ENCODE data around the gene MRPL37. TPM values are rescaled to one million over a fixed set of nuclear protein-coding genes. Genes with fewer than 3 reads are reported as not detected.

The MRPL37 gene
- polyA plus RNA-seq, 1 donor from 2014 or later = 56.2 TPM

DNA sequence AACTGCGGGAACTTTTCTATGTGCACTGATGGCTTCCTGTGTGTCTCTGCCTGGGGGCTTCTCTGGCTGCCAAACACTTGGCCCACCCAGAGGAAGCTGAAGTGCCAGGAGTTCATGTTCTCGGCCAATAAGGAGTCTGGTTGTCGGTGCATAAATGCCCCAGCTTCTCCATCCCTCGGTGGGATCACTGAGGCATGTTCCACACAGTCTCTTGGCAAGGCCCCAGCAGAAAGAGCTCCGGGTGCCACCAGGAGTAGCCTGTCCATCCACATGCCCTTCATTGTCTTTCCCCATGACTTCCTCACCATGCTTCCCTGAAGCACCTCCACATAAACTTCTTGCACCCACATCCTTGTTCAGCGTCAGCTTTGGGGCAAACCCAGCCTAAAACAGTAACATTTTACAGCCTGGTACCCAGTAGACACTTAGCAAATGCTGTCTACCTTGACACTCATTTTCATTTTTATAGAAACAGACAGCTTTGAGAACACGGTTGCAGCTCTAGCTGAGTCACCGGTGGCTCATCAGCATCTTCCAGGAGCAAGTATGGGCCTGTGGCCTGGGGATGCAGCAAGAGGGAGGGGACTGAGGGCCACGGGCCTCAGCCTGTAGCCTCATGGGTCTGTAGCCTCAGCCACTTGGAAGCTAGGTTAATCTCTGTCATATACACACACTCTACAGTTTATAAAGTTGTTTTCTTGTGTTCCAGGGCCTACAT lies 32.4 kb upstream of the MRPL37 start:
- Mint-ChIP-seq H3K9me3 (no peaks in the 10 kb centered on the region), H3K27ac (no peak overlapping the region), H3K27me3 (no peaks in the 10 kb centered on the region), H3K4me1 (no peaks in the 10 kb centered on the region), H3K4me3 (no peak overlapping the region), H3K36me3 (peaks cover 7% of the 10 kb centered on the region)

DNA sequence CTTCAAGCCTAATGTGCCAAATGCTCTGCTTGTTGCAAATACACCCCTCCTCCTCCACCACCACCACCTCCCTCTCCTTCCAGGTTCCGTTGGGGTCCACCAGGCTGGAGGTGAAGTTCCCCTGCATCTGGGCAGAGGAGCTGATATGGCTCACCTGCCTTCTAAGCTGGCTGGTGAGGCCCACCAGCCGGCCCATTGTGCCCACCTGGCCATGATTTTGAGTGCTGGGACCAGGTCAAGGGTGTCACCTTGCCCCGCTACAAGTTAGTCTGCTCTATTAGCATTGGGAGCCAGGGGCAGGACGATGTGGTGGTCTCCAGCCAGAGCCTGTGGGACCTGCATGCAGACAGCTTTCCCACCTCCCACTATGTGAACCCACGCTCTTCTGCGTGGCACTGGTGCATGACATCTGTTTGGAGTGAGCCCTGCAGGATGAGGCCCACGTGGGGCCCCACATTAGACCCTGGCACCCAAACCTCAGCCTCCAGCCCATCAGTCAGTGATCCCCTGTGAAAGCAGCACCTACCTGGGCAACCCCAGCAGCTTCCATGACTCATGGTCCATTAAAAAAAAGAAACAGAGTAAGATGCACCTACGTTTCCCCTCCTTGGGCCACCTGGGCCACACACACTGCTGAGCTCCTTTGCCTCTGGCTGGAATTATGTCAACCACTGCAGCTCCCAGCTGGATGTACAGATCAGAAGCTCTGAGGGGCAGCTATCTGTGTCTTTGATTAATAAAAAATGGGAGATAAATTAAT lies 31.6 kb upstream of the MRPL37 start:
- H3K36me3 Mint-ChIP-seq = peaks cover 7% of the 10 kb centered on the region
- H3K27me3 Mint-ChIP-seq = no peaks in the 10 kb centered on the region
- H3K4me1 Mint-ChIP-seq = no peaks in the 10 kb centered on the region
- H3K27ac Mint-ChIP-seq = no peak overlapping the region
- no peak overlapping the region for H3K4me3 Mint-ChIP-seq
- H3K9me3 Mint-ChIP-seq = no peaks in the 10 kb centered on the region

- no peaks in the 10 kb centered on the region for H3K9me3 Mint-ChIP-seq
- no peaks in the 10 kb centered on the region for H3K4me1 Mint-ChIP-seq
- H3K27me3 Mint-ChIP-seq = no peaks in the 10 kb centered on the region
- no peak overlapping the region for H3K4me3 Mint-ChIP-seq
- peaks cover 7% of the 10 kb centered on the region for H3K36me3 Mint-ChIP-seq
- H3K27ac Mint-ChIP-seq = no peak overlapping the region
These were observed 30.9 kb upstream of the MRPL37 start for GRCh38 chr1:54169068-54169467.

GRCh38 chr1:54171016-54171415 lies 29.0 kb upstream of the MRPL37 start:
- no peak overlapping the region for H3K27ac Mint-ChIP-seq
- H3K9me3 Mint-ChIP-seq = no peaks in the 10 kb centered on the region
- peak overlapping the region in 1 of 4 donors; percentile 29 for H3K4me3 Mint-ChIP-seq
- no peaks in the 10 kb centered on the region for H3K27me3 Mint-ChIP-seq
- H3K36me3 Mint-ChIP-seq = peaks cover 10% of the 10 kb centered on the region
- H3K4me1 Mint-ChIP-seq = no peaks in the 10 kb centered on the region

- Mint-ChIP-seq H3K36me3 (peaks cover 10% of the 10 kb centered on the region), H3K9me3 (no peaks in the 10 kb centered on the region), H3K27ac (no peak overlapping the region), H3K4me3 (no peak overlapping the region), H3K27me3 (no peaks in the 10 kb centered on the region), H3K4me1 (no peaks in the 10 kb centered on the region)
These were observed 28.4 kb upstream of the MRPL37 start for GRCh38 chr1:54171606-54172005.

DNA sequence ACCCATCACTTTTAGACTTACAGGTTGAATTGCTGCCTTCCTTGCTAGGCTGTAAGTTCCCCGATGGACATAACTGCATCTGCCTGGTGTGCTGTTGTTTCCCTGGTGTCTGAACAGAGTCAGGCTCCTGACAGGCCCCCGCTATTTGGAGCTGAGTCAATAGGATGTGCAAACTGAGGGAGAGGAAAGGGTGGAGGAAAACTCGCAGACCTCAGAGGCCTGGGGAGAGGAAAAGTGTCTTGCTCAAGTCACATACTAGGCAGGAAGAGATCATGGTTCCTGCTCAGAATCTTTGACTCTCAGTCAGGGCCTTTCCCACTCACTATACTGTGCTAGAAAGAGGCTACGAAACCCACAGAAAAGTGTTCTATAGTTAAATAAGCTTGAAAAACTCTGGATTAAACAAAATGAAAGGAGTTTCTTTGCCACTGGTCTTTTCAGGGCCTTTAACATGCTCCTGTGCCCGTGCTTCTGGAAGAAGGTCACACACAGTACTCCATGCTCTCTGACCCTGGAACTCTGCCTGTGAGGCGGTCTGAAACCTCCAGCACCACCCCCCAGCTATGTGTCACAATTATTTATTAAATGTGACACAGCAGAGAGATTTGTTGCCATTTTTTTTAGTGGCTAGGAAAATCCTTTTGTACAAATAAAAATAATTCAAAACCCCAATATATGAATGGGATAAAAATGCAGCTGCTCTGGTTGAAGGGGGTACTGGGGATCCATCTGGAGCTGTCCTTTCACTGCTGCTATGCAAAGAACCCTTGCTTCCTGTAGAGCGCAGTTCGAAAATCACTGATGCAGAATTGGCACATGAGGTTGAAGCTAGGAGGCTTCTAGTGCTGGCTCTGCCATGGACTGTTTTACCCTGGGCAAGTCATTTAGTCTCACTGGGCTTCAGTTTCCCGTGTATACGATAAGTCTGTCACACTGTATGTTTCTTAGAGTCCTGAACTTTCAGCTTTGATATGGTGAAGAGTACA lies 27.1 kb upstream of the MRPL37 start:
- Mint-ChIP-seq H3K4me3 (no peak overlapping the region), H3K4me1 (no peaks in the 10 kb centered on the region), H3K36me3 (peaks cover 10% of the 10 kb centered on the region), H3K27me3 (no peaks in the 10 kb centered on the region), H3K9me3 (no peaks in the 10 kb centered on the region), H3K27ac (no peak overlapping the region)

DNA sequence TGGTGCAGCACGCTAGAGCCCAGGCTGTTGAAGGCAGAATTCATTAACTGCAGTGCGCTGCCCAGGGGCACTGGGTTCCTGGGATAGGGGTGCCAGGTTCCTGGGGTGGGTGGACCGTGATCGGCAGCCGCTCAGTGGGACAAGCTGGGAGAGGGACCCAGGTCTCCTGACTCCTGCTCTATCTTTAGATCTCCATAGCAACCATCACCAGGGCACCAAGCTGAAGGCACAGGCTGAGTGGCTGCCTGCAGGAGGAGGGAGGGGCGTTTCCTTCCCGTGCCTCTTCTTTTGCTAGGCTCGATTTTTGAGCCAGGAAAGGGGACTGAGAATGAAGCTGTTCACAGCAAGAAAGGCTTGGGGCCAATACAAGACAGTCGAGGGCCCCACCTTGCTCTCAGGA lies 26.3 kb upstream of the MRPL37 start:
- H3K27me3 Mint-ChIP-seq = no peaks in the 10 kb centered on the region

DNA sequence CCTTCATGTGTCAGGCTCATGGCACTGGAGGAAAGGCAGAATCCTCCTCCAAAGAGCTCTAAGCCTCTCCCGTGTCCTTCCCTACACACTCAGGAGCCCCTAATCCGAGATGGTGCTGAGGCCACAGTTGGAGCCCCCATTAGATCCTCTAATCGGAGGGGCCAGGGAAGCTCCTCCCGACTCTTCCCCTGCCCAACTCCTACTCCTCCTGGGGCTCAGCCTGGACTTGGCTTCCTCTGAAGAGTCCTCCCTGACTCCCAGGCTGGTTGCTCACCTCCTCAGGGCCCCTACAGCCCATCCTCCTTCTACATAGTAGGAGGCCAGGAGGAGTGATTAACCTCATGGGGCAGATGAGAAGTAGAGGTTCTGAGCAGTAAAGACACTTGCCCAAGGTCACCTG lies 25.9 kb upstream of the MRPL37 start:
- H3K4me3 Mint-ChIP-seq = no peak overlapping the region
- H3K27ac Mint-ChIP-seq = no peak overlapping the region
- no peaks in the 10 kb centered on the region for H3K4me1 Mint-ChIP-seq
- H3K36me3 Mint-ChIP-seq = peaks cover 10% of the 10 kb centered on the region
- H3K9me3 Mint-ChIP-seq = no peaks in the 10 kb centered on the region
- H3K27me3 Mint-ChIP-seq = no peaks in the 10 kb centered on the region

More for the DNA sequence above, 26.3 kb upstream of the MRPL37 start:
- Mint-ChIP-seq H3K4me1 (no peaks in the 10 kb centered on the region), H3K36me3 (peaks cover 10% of the 10 kb centered on the region), H3K27ac (no peak overlapping the region), H3K9me3 (no peaks in the 10 kb centered on the region), H3K4me3 (no peak overlapping the region)

- no peaks in the 10 kb centered on the region for H3K9me3 Mint-ChIP-seq
These were observed 23.2 kb upstream of the MRPL37 start for GRCh38 chr1:54176621-54177327.

GRCh38 chr1:54177726-54178125 lies 22.2 kb upstream of the MRPL37 start:
- no peaks in the 10 kb centered on the region for H3K27me3 Mint-ChIP-seq
- no peak overlapping the region for H3K27ac Mint-ChIP-seq
- H3K9me3 Mint-ChIP-seq = no peaks in the 10 kb centered on the region
- H3K4me1 Mint-ChIP-seq = no peaks in the 10 kb centered on the region
- peaks cover 9% of the 10 kb centered on the region for H3K36me3 Mint-ChIP-seq
- H3K4me3 Mint-ChIP-seq = no peak overlapping the region

More at GRCh38 chr1:54176621-54177327, 23.2 kb upstream of the MRPL37 start:
- Mint-ChIP-seq H3K36me3 (peaks cover 9% of the 10 kb centered on the region), H3K27ac (peak overlapping the region in 1 of 3 donors; percentile 23), H3K27me3 (no peaks in the 10 kb centered on the region), H3K4me3 (peak overlapping the region in 1 of 4 donors; percentile 23), H3K4me1 (no peaks in the 10 kb centered on the region)

DNA sequence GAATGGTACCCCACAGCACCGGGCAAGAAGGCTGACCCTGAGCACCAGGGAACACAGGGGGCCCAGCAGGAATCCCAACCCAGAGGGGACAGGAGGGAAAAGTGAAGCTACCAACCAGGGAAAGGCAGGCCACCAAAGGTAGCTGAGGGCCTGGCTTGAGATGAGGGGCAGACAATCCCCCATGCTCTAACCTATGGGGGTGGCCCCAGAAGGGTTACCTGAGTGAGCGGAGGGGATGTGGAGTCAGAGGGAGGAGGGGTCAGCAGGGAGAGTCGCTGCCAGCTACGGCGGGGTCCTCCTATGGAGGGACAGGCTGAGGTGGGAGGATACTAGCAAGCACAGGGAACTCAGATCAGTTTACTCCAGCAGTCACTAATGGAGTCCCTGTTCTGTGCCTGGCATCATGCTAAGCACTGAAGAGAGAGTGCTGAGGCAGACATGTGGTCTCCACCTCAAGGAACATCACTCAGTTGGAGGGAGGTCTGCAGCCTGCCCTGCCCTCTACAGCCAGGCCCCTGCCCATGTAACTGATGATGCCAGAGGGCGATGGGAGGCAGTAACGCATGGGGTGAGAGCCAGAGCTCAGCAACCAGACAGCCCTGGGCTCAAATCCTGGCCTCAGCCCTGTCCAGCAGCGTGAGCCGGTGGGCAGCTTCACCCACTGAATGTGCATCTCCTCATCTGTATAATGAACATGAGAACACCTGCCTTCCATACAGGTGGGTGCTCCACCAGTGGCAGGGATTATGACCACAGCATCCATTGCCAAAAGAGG lies 21.5 kb upstream of the MRPL37 start:
- Mint-ChIP-seq H3K36me3 (peaks cover 9% of the 10 kb centered on the region), H3K4me3 (no peak overlapping the region), H3K9me3 (no peaks in the 10 kb centered on the region), H3K27ac (no peak overlapping the region), H3K27me3 (no peaks in the 10 kb centered on the region), H3K4me1 (no peaks in the 10 kb centered on the region)

- no peaks in the 10 kb centered on the region for H3K9me3 Mint-ChIP-seq
- no peaks in the 10 kb centered on the region for H3K27me3 Mint-ChIP-seq
- H3K4me3 Mint-ChIP-seq = no peak overlapping the region
- H3K36me3 Mint-ChIP-seq = peaks cover 9% of the 10 kb centered on the region
- H3K4me1 Mint-ChIP-seq = no peaks in the 10 kb centered on the region
- no peak overlapping the region for H3K27ac Mint-ChIP-seq
These were observed 19.1 kb upstream of the MRPL37 start for GRCh38 chr1:54180701-54181360.

DNA sequence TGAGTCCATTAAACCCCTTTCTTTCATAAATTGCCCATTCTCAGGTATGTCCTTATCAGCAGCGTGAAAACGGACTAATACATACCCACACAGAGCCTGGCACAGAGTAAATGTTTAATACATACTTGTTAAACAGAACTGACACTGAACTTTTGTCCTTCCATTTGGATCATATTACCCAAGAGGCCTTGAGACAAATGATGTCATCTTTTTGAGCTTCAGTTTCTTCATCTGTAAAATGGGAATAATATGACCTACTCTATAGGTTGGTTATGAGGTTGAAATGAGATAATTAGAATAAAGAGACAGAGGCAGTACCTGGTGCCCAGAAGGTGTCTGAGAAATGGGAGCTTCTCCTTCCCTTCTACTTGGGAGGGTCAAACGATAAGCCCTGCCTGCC lies 13.9 kb upstream of the MRPL37 start:
- H3K4me3 Mint-ChIP-seq = no peak overlapping the region
- no peaks in the 10 kb centered on the region for H3K4me1 Mint-ChIP-seq
- no peaks in the 10 kb centered on the region for H3K9me3 Mint-ChIP-seq
- H3K36me3 Mint-ChIP-seq = peaks cover 17% of the 10 kb centered on the region
- H3K27me3 Mint-ChIP-seq = no peaks in the 10 kb centered on the region
- H3K27ac Mint-ChIP-seq = no peak overlapping the region
